Measurements from ENCODE around the gene LRP1B.

The LRP1B gene

DNA sequence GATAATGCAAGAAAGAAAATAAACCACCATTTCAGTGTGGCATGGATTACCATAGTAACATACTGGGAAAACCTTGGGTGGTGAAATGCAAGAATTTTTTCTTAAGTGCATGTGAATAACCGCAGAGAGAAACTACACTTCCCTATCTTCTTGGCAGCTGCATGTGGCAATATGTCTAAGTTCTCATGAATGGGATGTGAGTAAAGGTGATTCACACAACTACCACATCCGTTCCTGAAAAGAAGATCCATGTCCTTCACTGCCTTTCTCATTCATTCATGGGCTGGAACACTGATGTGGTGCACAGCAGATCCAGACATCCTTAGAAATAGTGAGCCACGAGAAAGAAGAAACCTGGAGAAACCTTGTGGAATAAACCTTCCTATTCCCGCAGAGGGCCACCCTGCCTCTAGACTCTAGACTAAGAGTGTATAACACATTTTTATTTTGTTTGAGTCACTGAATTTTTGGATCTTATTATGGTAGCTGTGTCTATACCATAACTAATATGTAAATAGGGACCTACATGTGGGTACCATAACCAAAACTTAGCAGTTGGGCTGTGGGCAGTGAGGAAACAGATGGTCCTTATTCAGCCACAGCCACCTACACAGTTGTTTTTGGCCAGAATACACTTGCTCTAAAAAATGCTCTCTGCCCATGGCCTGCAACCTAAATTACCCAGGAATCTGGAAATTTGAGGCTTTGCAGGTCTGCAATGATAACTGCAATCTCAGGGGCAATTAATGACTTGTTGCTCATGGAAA lies 573.3 kb downstream of the LRP1B start:
- FAIRE-seq, result no peak

DNA sequence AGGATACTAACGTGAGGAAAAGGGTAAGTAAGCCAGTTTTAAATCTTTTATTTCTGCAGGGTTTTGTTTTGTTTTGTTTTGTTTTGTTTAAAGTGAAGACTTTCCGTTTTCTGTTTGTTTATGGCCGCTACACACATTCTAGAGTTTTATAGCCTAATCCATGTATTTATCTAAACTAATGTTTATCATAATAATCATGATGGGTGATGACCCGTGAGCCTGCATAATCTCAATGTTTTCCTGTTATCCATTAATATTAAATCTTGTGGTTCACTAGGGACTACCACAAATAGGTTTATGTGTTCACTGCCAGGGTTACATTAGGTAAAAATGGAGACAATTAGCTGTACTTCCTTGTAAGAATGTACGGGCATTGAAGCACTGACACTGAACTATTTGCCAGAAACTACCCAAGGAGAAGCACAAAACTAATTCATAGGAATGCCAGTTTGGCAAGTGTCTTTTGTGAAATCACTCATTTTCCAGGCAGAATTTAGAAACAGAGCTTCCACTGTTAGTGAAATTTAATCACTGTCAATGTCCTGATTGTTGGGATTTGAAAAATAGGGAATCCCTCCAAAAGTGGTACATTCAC lies 574.8 kb downstream of the LRP1B start:
- no peak for FAIRE-seq

DNA sequence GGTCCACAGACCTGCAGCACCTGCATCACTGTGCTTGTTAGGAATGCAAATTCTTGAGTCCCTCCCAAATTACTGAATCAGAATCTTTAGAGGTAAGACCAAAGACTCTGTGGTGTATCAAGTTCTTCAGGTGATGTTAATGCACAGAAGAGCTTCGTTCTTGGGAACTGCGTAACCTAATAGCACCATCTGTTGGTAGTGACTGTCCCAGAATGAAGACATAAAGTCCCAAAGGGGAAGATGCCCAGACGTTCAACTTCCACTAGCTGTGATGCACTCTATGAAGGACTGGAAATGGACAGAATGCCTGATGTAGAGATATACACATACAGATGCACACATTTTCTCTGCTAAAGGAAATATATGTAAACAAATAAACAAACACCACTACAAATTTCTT lies 576.0 kb downstream of the LRP1B start:
- no peak for FAIRE-seq

DNA sequence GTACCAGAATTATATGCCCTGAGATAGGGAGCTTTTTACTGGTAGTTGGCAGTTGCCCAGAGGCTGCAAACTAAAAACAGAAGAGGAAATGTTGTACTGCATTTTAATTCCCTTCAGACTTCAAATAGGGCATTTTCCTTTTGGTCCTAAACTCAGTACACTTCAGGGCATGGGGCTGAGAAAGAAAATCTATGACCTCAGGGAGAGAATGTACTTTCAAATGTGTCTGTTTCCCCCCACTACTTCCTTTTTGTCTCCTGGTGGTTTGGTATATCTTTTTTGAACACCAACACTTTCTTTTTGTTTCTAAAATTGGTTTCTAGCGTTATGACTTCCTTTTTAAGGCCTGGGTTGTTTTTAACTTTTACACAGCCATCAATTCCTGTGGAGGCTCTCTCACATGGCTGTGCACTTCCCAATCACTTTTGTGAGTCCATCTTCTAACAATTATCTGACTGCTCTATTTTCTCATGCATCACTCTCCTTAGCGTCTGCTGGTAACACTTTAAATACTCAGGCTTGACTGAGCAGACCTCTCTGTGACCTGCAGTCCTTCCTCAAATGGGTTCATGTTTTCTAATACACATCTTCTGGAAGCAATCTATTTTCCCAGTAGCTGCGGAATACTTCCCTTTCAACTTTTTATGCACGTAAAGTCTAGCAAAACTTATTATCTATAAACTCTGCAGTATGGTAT lies 596.0 kb downstream of the LRP1B start:
- no peak for FAIRE-seq

DNA sequence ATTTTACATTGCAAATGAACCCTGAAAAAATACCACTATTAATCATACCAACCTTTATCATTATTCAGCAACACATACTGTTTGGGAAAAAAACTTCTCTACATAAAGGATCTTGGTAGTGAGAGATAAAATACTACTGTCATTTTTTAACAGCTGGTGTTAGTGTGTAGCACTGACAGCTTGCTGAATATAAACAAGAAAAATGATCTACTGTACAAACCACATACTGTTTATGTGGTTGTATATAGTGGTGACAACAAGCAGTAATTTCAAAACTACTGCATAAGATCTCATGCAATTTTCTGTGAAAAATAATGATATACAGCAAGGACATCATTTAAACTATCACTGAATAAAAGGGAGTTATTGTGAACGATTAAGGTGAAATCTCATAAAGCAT lies 601.2 kb downstream of the LRP1B start:
- no peak for FAIRE-seq

DNA sequence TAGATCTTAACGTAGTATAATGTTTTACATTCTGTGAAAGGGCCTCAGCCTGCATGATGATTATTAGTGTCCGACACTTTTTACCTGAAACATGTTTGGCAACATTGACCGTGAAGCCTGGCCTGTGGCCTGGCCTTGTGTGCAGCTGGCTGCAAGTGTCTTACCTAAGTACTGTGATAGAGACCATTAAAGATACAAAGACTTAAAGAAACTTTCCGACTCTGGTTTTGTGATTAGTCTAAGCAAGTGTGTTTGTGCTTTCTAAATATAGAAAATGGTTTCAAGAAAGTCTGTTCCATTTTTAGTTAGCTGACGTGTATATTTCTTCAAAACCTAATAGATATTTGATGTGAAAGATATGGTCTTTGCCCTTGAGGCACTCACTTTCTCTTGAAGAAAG lies 601.8 kb downstream of the LRP1B start:
- FAIRE-seq, result no peak

DNA sequence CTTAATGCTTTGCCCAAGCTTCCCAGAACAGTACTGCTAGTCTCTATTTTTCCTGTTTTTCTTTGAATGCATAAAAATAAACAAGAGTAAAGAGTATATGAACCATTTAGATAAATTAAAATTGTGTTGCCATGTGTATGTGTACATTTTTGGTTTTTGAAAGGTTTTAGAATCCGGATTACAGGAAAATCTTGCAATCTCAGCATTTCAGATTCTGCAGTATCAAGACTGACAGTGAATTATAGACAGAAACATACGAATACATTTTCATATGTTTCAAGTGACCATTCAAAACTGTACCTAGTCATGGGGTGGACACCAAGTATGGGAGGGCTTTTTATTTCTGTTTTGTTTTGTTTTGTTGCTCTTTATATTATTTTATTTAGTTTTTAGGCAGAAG lies 604.1 kb downstream of the LRP1B start:
- no peak for FAIRE-seq

DNA sequence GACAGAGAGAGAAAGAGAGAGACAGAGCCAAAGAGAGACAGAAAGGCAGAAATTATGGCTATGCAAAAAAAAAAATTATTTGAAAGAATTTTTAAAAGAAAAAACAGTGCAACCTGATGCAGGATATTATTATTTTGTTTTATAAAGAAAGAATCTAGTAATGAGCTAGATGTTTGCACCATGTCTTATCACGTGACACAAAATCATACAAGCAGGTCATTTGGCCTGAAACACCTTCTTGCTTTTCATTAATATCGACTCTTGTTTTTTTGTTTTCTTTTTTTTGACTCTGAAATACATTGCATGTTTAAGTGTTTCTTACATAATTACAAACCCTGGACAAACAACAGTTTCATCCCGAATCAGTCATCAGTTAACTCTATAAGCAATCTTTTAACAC lies 606.0 kb downstream of the LRP1B start:
- FAIRE-seq, result no peak

DNA sequence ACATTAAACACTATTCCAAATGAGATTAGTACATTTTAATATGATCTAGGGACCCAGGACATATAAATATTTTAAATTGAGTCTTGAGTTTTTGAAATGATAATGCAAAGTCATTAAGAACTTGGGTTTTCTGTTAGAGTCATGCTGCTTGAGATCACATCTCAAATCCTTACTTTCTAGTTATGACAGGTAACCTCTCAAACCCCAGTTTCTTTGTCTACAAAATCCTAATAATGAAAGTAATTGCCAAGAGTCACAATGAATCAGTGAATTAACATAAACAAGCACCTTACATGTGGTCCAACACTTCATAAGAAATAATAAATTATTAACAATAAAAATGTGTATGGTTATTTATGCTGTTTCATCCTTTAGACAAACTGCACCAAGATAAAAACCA lies 607.6 kb downstream of the LRP1B start:
- FAIRE-seq, result no peak

DNA sequence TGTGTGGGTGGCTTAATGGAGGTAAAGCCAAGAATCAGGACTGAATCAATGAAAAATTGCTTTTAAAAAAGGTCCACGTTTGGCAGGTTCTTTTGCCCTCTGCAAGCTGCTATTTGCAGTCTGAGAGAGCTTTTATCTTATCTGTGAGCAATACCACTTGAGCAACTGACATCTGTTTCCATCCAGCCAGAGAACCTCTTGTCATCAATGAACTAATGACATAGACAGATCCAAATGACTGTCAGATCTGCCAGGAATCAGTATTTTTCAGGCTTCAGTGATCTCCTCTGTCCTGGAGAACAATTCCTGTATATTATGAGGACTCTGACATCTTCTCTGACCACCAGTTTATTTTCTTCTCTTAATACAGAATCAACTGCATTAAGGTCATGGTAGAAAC lies 608.1 kb downstream of the LRP1B start:
- FAIRE-seq, result no peak

DNA sequence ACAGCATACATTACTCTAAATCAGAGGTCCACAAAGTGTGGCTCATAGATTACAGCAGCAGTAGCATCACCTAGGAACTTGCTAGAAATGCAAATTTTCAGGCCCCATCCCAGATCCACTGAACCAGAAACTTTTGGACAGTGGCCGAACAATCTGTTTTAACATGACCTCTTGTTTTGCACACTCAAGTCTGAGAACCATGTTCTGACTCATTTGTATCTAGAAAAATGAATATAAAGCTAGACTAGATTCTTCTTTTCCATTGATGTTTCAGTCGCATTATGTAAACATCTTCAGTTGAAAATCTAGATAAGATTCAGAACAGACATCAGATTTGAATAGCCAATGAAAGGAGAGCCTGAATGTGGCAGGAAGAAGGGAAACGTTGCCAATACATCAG lies 608.8 kb downstream of the LRP1B start:
- no peak for FAIRE-seq

DNA sequence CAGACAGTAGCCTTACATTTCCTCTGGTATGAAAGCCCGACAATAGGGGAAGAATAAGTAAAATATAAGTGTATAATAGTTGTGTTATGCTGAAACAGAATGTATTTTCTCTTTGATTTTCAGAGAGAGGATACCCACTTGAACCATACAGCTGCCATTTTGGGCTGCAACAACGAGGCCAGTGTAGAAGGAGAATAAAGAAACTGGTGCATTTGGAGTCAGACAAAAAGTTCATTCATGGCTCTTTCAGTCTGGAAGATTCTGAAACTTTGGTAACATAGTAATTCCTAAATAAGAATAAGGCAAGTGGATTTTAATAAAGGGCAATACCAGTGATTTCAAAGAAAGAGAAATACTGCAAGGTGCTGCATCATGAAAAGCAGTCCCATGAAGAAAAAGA lies 610.9 kb downstream of the LRP1B start:
- FAIRE-seq, result no peak

DNA sequence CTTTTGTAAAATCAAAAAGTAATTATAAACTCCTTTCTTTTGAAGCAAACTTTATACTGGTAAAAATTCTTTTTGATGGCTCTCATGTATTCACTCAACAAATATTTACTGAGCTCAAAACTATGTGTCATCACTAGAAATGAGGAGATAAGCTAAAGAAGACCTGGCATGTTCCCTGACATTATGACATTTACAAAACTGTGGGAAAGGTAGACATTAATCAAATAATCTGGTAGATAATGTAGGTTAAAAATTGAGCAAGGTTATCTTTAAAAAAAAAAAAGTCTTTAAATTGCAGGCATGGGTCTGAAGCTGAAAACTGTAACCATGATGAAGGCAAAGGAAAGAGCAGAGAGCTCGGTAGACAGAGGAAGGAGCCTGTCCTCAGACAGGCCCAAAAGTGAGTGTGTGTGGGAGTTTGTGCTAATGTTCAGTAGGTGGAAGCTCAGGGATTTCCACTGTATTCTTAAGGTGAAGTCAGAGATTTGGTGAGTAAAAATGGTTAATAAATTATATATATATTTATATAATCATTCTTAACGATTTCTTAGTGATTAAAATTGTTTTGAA lies 612.9 kb downstream of the LRP1B start:
- FAIRE-seq, result no peak

DNA sequence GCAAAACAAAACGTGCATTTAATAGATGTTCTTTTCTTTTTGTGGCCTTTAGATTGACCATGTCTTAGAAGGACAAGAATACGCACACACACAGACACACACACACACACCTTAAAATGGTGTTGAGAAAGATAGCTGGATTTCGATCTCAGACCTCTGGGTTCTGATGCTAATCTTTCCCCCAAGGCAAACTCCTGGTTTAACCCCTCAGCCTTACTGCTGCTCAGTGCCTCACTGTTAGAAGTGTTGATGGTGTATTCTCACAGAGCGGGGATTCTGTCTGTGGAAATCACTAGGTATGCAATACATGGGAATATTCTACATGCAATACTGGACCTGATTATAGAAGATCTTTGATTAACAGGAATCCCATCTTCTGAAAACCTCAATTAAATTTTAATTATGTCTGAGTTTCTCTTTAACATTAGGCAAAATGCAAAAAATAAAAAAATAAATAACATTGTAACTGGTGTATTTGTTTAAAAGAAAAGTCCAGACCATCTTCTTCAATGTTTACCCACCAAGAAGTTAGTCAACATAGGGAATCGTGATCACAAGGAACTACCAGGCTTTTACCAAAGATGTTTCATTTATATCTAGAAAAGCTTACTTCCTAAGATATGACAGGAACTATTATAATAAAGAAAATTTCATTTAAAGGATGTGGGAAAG lies 613.5 kb downstream of the LRP1B start:
- FAIRE-seq, result no peak

DNA sequence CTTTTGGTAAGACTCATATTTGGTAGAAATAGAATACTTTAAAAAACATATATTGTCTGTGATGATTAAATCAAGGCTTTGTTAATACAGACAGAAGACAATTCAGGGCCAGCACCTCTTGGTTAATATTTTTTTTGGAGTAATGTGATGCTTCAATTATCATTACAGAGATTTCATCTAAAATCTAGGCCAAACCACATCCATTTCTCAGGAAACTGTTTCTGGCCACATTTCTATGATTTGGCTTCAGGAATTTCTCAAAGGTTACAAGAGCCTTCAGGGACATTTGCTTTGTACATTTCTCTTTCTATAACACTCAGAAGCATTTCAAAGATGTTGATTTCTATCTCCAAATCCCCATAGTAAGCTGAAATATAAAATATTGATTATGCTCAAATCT lies 614.9 kb downstream of the LRP1B start:
- FAIRE-seq, result no peak

DNA sequence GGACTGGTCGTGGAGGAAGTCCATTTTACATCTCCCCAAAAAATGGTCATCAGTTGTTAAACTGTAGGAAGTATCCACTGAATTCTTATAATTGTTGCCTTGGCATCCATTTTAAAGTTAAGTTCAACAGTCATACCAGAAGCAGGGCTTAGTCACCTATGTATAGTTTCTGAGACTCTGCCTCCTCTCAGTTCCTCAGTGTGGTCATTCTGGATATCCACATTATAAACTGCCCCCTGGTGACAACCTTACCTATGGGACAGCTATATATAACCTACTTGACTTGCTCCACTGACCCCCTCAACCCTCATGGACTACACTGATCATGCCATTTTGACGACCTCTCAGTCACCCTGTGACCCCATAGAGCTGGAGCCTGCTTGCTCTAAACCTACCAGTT lies 617.0 kb downstream of the LRP1B start:
- no peak for FAIRE-seq

DNA sequence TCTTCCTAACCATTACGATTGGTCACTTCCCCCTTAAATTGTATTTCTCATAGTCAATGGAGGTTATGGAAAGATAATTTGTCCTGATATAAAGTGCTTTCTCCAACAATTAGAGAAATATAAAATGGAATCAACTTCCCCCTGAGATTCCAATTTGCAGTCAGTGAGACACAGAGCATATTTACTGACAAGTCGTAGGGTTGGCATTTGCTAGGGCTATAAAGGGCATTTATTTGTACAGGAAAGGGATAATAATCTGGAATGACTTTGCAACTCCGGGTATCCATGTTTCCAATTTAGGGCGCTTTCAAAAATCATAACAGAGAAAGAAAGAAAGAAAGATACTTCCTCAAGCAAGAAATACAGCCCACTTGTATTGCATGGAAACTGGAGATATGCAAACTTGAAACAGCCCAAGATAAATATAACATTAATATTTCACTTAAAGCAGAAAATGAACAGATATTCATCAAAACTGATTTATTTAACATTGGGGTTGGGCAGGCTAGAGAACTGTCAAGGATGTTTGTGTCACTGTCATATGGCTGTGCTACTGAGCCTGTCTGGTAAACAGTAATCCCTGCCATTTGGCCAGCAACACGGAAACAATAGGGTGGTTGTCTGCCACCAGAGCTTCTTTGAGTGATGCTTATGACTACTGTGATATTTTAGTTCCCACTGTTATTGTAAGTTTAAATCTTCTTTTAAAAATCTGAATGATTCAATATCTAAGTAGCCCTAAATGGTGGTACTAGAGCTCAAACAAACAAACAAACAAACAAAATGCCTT lies 621.8 kb downstream of the LRP1B start:
- FAIRE-seq, result no peak

DNA sequence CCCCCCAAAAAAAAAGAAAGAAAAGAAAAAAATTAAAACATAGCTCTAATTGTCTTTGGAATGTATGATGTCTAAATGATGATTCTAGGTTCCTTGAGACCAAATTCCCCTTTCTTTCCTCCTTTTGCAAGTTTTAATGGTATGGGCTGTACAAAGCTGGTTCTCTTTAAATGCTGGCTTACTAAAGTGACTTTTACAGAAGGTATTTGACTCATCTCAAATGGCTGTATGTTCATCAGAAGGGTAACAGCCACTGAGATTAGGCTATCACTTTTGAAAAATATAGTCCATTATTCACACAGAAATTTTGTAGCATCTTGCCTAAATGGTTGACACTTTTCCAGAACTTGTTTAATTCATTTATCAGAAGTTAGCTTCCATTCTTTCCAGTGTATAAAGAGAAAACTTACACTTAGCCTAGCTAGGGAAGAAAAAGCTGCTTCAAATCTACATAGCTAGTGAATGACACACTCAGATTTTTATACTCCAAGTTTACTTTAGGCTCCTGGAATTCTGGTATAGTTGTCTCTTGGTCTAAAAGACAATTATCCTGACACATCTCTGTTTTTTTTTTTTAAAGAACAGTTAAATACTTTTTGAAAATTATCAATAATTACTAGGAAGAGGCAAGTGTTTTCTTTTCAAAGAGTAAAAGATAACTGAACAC lies 622.6 kb downstream of the LRP1B start:
- FAIRE-seq, result no peak

DNA sequence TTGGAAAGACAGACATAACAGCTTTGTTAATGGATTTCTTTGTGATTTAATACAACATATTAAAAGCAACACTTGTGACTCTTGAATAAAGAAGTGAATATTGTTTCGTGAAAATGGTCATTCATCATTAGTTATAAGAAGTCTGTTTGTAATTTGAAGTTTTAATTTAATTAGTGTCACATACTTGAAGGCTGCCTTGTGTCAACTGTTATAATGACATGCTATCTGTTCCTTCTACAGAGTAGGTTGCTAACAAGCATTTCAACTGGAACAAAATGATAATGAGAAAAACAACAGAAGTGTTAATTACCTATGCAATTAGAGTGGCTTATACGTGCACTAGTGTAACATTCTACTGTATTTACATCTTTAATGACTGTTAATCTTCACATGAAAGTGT lies 624.7 kb downstream of the LRP1B start:
- FAIRE-seq, result no peak

DNA sequence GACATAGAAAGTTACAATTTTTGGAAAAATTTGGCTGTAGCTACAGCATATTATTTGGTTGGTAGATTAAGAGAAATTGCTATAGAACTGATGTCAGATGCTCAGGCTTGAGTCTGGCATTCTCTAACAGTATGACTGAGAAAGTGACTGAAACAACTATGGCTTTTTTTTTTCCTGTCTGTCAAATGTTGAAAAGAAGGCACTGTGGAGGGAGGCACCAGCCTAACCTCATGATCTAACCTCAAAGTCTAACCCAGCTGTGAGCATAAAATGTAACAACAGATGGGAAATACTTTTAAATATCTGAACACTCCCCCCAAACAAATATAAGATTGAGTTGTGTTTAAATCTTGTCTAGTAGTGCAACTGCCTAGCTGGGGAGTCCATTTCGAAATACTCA lies 629.1 kb downstream of the LRP1B start:
- no peak for FAIRE-seq

DNA sequence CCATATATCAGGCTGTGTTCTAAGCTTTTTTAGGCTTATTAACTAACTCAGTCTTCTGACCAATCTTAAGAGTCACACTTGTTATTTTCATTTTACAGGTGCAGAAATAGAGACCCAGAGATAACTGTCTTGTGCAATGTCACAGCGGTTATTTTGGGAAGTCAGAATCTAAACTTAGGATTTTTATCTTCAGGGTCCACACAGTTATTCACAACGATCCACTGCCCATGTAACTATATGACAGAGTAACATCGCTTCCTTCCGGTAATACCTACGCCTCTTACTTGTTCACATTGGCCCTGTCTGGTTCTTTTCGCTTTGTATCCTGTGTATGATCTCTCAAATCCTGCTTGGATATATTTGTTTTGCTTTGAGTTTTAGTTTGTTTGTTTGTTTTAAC lies 631.7 kb downstream of the LRP1B start:
- no peak for FAIRE-seq

DNA sequence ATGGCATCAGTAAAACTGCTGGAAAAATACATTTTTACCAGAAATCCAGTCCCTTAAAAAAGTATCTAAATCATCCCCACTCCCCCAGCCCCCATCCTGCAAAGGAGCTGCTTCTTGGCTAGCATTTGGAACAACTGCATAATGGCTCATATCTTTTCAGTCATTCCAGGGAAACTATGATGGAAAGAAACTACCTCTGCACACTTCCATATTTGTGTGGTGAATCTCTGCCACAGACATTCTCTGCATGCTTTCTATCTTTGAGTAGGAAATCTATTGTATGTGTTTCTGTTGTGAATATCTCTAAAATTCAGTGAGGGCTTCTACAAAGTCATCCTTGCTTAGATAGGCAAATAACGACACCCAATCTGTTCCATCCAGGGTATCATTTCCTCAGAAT lies 632.3 kb downstream of the LRP1B start:
- FAIRE-seq, result no peak

Measured in A204.1 (cell line).